ENCODE results near the gene UBE2E3.

The UBE2E3 gene

GRCh38 chr2:180978903-180979748 is 1.3 kb upstream of the UBE2E3 start:
- Histone ChIP-seq H3K4me3 (ENCODE audit: low read depth in 1 of 2, low read length in 2 of 2) (peak overlapping the region in 1 of 2 donors; percentile 58), H3K9ac (ENCODE audit: low read length) (no peak overlapping the region), H3K9me3 (ENCODE audit: low read length) (no peaks in the 10 kb centered on the region), H3K27ac (ENCODE audit: low read depth, low read length) (peak overlapping the region; percentile 53), H3K36me3 (ENCODE audit: insufficient read depth, low read length) (no peaks in the 10 kb centered on the region), H3K27me3 (ENCODE audit: control insufficient read depth in 1 of 2, insufficient read depth in 2 of 2, low read length in 2 of 2) (no peaks in the 10 kb centered on the region), H3K4me1 (ENCODE audit: insufficient read depth, low read length) (peaks cover 28% of the 10 kb centered on the region)

- no peaks in the 10 kb centered on the region for H3K27me3 ChIP-seq (ENCODE audit: control insufficient read depth in 1 of 2, insufficient read depth in 2 of 2, low read length in 2 of 2)
- peak overlapping the region; percentile 28 to 58 for H3K4me3 ChIP-seq (ENCODE audit: low read depth in 1 of 2, low read length in 2 of 2)
- peak overlapping the region; percentile 19 for H3K9ac ChIP-seq (ENCODE audit: low read length)
- no peaks in the 10 kb centered on the region for H3K36me3 ChIP-seq (ENCODE audit: insufficient read depth, low read length)
- H3K9me3 ChIP-seq (ENCODE audit: low read length): no peaks in the 10 kb centered on the region
- H3K27ac ChIP-seq (ENCODE audit: low read depth, low read length): peak overlapping the region; percentile 53
- H3K4me1 ChIP-seq (ENCODE audit: insufficient read depth, low read length): peaks cover 33% of the 10 kb centered on the region
Observed at GRCh38 chr2:180979749-180980105, 678 bp upstream of the UBE2E3 start.

GRCh38 chr2:180980943-180981911 is 822 bp downstream of the UBE2E3 start:
- Histone ChIP-seq H3K27ac (ENCODE audit: low read depth, low read length) (peak overlapping the region; percentile 74), H3K9ac (ENCODE audit: low read length) (peak overlapping the region; percentile 79), H3K27me3 (ENCODE audit: control insufficient read depth in 1 of 2, insufficient read depth in 2 of 2, low read length in 2 of 2) (no peaks in the 10 kb centered on the region), H3K4me3 (ENCODE audit: low read depth in 1 of 2, low read length in 2 of 2) (peak overlapping the region; percentile 71 to 85), H3K4me1 (ENCODE audit: insufficient read depth, low read length) (peaks cover 41% of the 10 kb centered on the region), H3K9me3 (ENCODE audit: low read length) (no peaks in the 10 kb centered on the region), H3K36me3 (ENCODE audit: insufficient read depth, low read length) (no peaks in the 10 kb centered on the region)

- H3K9ac ChIP-seq (ENCODE audit: low read length): no peak overlapping the region
- H3K27me3 ChIP-seq (ENCODE audit: control insufficient read depth in 1 of 2, insufficient read depth in 2 of 2, low read length in 2 of 2): no peaks in the 10 kb centered on the region
- H3K4me1 ChIP-seq (ENCODE audit: insufficient read depth, low read length): peaks cover 43% of the 10 kb centered on the region
- H3K9me3 ChIP-seq (ENCODE audit: low read length): no peaks in the 10 kb centered on the region
- no peak overlapping the region for H3K27ac ChIP-seq (ENCODE audit: low read depth, low read length)
- no peaks in the 10 kb centered on the region for H3K36me3 ChIP-seq (ENCODE audit: insufficient read depth, low read length)
- H3K4me3 ChIP-seq (ENCODE audit: low read depth in 1 of 2, low read length in 2 of 2): peak overlapping the region in 1 of 2 donors; percentile 26
Observed at GRCh38 chr2:180983468-180984242, 3.2 kb downstream of the UBE2E3 start.

GRCh38 chr2:180985771-180986395 is 5.5 kb downstream of the UBE2E3 start:
- Histone ChIP-seq H3K27me3 (ENCODE audit: control insufficient read depth in 1 of 2, insufficient read depth in 2 of 2, low read length in 2 of 2) (no peaks in the 10 kb centered on the region), H3K9ac (ENCODE audit: low read length) (no peak overlapping the region), H3K9me3 (ENCODE audit: low read length) (no peaks in the 10 kb centered on the region), H3K27ac (ENCODE audit: low read depth, low read length) (no peak overlapping the region), H3K4me1 (ENCODE audit: insufficient read depth, low read length) (peaks cover 37% of the 10 kb centered on the region), H3K36me3 (ENCODE audit: insufficient read depth, low read length) (no peaks in the 10 kb centered on the region), H3K4me3 (ENCODE audit: low read depth in 1 of 2, low read length in 2 of 2) (no peak overlapping the region)

DNA sequence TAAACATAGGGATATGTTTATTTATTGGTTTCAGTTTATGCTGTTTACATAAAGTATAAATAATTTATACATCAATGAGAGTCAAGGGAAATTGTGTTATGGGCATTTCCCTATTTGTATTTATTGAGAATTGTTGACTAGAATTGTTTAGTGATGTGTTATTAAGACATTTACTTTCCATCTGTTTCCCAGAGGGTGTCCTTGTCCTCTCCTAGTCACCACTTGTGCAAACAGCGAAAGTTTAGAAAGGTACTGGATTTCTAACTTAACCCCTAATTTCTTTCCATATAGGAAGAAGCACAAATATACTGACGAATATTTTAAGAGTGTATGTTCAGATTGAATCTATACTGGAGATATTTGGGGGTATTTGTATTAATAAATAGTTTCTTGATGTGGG is 6.7 kb downstream of the UBE2E3 start:
- no peak overlapping the region for H3K27ac ChIP-seq (ENCODE audit: low read depth, low read length)
- H3K9me3 ChIP-seq (ENCODE audit: low read length): no peaks in the 10 kb centered on the region
- H3K4me1 ChIP-seq (ENCODE audit: insufficient read depth, low read length): peaks cover 36% of the 10 kb centered on the region
- H3K9ac ChIP-seq (ENCODE audit: low read length): no peak overlapping the region
- no peak overlapping the region for H3K4me3 ChIP-seq (ENCODE audit: low read depth in 1 of 2, low read length in 2 of 2)
- H3K27me3 ChIP-seq (ENCODE audit: control insufficient read depth in 1 of 2, insufficient read depth in 2 of 2, low read length in 2 of 2): no peaks in the 10 kb centered on the region
- no peaks in the 10 kb centered on the region for H3K36me3 ChIP-seq (ENCODE audit: insufficient read depth, low read length)

- Histone ChIP-seq H3K27ac (ENCODE audit: low read depth, low read length) (no peak overlapping the region), H3K9ac (ENCODE audit: low read length) (no peak overlapping the region), H3K36me3 (ENCODE audit: insufficient read depth, low read length) (no peaks in the 10 kb centered on the region), H3K4me3 (ENCODE audit: low read depth in 1 of 2, low read length in 2 of 2) (no peak overlapping the region), H3K9me3 (ENCODE audit: low read length) (no peaks in the 10 kb centered on the region), H3K27me3 (ENCODE audit: control insufficient read depth in 1 of 2, insufficient read depth in 2 of 2, low read length in 2 of 2) (no peaks in the 10 kb centered on the region), H3K4me1 (ENCODE audit: insufficient read depth, low read length) (peaks cover 26% of the 10 kb centered on the region)
Observed at GRCh38 chr2:180990337-180990736, 9.9 kb downstream of the UBE2E3 start.

- peaks cover 22% of the 10 kb centered on the region for H3K4me1 ChIP-seq (ENCODE audit: insufficient read depth, low read length)
- H3K27ac ChIP-seq (ENCODE audit: low read depth, low read length): no peak overlapping the region
Observed at GRCh38 chr2:180990794-180991193, 10.4 kb downstream of the UBE2E3 start.

GRCh38 chr2:180991361-180991760 is 11.0 kb downstream of the UBE2E3 start:
- peaks cover 16% of the 10 kb centered on the region for H3K4me1 ChIP-seq (ENCODE audit: insufficient read depth, low read length)
- H3K9me3 ChIP-seq (ENCODE audit: low read length): no peaks in the 10 kb centered on the region
- no peak overlapping the region for H3K9ac ChIP-seq (ENCODE audit: low read length)
- H3K27ac ChIP-seq (ENCODE audit: low read depth, low read length): no peak overlapping the region
- H3K4me3 ChIP-seq (ENCODE audit: low read depth in 1 of 2, low read length in 2 of 2): no peak overlapping the region
- no peaks in the 10 kb centered on the region for H3K27me3 ChIP-seq (ENCODE audit: control insufficient read depth in 1 of 2, insufficient read depth in 2 of 2, low read length in 2 of 2)
- no peaks in the 10 kb centered on the region for H3K36me3 ChIP-seq (ENCODE audit: insufficient read depth, low read length)

More at GRCh38 chr2:180990794-180991193, 10.4 kb downstream of the UBE2E3 start:
- Histone ChIP-seq H3K9ac (ENCODE audit: low read length) (no peak overlapping the region), H3K36me3 (ENCODE audit: insufficient read depth, low read length) (no peaks in the 10 kb centered on the region), H3K9me3 (ENCODE audit: low read length) (no peaks in the 10 kb centered on the region), H3K27me3 (ENCODE audit: control insufficient read depth in 1 of 2, insufficient read depth in 2 of 2, low read length in 2 of 2) (no peaks in the 10 kb centered on the region), H3K4me3 (ENCODE audit: low read depth in 1 of 2, low read length in 2 of 2) (no peak overlapping the region)

DNA sequence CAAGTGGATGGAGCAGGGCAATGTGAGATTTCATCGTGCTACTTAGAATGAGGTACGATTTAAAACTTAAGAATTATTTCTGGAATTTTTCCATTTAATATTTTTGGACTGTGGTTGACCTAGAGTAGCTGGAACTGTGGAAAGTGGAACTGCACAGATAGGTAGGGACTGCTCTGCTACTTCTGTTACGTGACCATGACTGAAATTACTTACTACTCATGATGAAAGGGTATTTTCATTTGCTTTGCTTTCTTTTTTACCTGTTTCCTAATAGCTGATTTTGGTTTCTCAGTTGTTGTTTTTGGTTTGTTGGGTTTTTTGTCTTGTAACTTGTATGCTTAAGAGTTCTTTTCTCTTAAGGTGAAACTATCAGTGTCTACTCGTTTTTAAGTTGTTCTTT is 11.4 kb downstream of the UBE2E3 start:
- Histone ChIP-seq H3K9ac (ENCODE audit: low read length) (no peak overlapping the region), H3K4me3 (ENCODE audit: low read depth in 1 of 2, low read length in 2 of 2) (no peak overlapping the region), H3K36me3 (ENCODE audit: insufficient read depth, low read length) (no peaks in the 10 kb centered on the region), H3K27ac (ENCODE audit: low read depth, low read length) (no peak overlapping the region), H3K27me3 (ENCODE audit: control insufficient read depth in 1 of 2, insufficient read depth in 2 of 2, low read length in 2 of 2) (no peaks in the 10 kb centered on the region), H3K9me3 (ENCODE audit: low read length) (no peaks in the 10 kb centered on the region), H3K4me1 (ENCODE audit: insufficient read depth, low read length) (peaks cover 16% of the 10 kb centered on the region)
